Measurements from ENCODE around the gene PUM2. TPM values are rescaled to one million over a fixed set of nuclear protein-coding genes. Genes with fewer than 3 reads are reported as not detected.
A peak's percentile ranks its signal among the peaks of the same experiment; 100 is the strongest.

Gene PUM2
- total and polyA plus RNA-seq, 4 experiments from 2014 or later = 20.3 to 184 (median 90.7) TPM

DNA sequence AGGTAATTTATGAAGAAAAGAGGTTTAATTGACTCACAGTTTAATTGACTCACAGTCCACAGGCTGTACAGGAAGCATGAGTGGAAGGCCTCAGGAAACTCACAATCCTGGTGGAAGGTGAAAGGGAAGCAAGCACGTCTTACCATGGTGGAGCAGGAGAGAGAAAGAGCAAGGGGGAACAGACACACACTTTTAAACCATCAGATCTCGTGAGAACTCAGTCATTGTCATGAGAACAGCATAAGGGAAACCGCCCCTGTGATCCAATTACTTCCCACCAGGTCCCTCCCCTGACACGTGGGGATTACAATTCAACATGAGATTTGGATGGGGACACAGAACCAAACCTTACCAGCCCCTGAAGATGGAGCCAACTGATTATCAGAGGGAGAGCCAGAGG lies 11.2 kb upstream of the PUM2 start:
- ChIA-PET CTCF (ENCODE audit: partially characterized antibody) (no interaction called here), POLR2A (ENCODE audit: partially characterized antibody) (no interaction called here)
- Histone ChIP-seq H3K9me3 (ENCODE audit: control insufficient read depth in 1 of 2, low read length in 2 of 2) (no peaks in the 10 kb centered on the region), H3K4me3 (ENCODE audit: low read length in 2 of 2) (no peak overlapping the region), H3K27ac (ENCODE audit: low read depth, low read length) (no peak overlapping the region), H3K27me3 (ENCODE audit: insufficient read depth, low read length) (no peaks in the 10 kb centered on the region), H3K4me1 (ENCODE audit: insufficient read depth, low read length) (no peaks in the 10 kb centered on the region), H3K36me3 (ENCODE audit: insufficient read depth, low read length) (no peaks in the 10 kb centered on the region)
- Mint-ChIP-seq H3K27me3 (no peaks in the 10 kb centered on the region), H3K27ac (peak overlapping the region in 1 of 7 donors; percentile 79), H3K4me1 (peaks cover 0 to 10% (median 4%) of the 10 kb centered on the region in 4 donors), H3K36me3 (no peaks in the 10 kb centered on the region), H3K4me3 (no peak overlapping the region), H3K9me3 (no peaks in the 10 kb centered on the region)
- DNase-seq = no peak
- intact Hi-C loops (cut with micrococcal nuclease) = no loop called here

GRCh38 chr2:20359096-20359495 lies 8.5 kb upstream of the PUM2 start:
- Mint-ChIP-seq H3K36me3 (no peaks in the 10 kb centered on the region), H3K4me1 (peaks cover 0 to 1% (median 0%) of the 10 kb centered on the region in 4 donors), H3K27me3 (no peaks in the 10 kb centered on the region), H3K4me3 (no peak overlapping the region), H3K9me3 (no peaks in the 10 kb centered on the region), H3K27ac (no peak overlapping the region)
- Histone ChIP-seq H3K9me3 (ENCODE audit: control insufficient read depth in 1 of 2, low read length in 2 of 2) (no peaks in the 10 kb centered on the region), H3K36me3 (ENCODE audit: insufficient read depth, low read length) (no peaks in the 10 kb centered on the region), H3K4me3 (ENCODE audit: low read length in 2 of 2) (no peak overlapping the region), H3K4me1 (ENCODE audit: insufficient read depth, low read length) (no peaks in the 10 kb centered on the region), H3K27me3 (ENCODE audit: insufficient read depth, low read length) (no peaks in the 10 kb centered on the region), H3K27ac (ENCODE audit: low read depth, low read length) (no peak overlapping the region)
- ChIA-PET CTCF (ENCODE audit: partially characterized antibody) (interaction anchor here (1.6 kb wide), 1 partner anchor 53 kb away, joined by 6 read pairs; no protein-coding TSS in a partner anchor), POLR2A (ENCODE audit: partially characterized antibody) (no interaction called here)
- DNase-seq = no peak
- intact Hi-C loops (cut with micrococcal nuclease) = no loop called here

- Mint-ChIP-seq H3K27ac (peak overlapping the region in 1 of 7 donors; percentile 7), H3K4me3 (no peak overlapping the region), H3K9me3 (no peaks in the 10 kb centered on the region), H3K27me3 (no peaks in the 10 kb centered on the region), H3K4me1 (peaks cover 0 to 4% (median 1%) of the 10 kb centered on the region in 4 donors), H3K36me3 (no peaks in the 10 kb centered on the region)
- no peak overlapping the region for H3K27ac ChIP-seq (ENCODE audit: low read depth, low read length)
- POLR2A ChIA-PET (ENCODE audit: partially characterized antibody) = no interaction called here
- no peaks in the 10 kb centered on the region for H3K36me3 ChIP-seq (ENCODE audit: insufficient read depth, low read length)
- peaks cover 9% of the 10 kb centered on the region for H3K4me1 ChIP-seq (ENCODE audit: insufficient read depth, low read length)
- H3K27me3 ChIP-seq (ENCODE audit: insufficient read depth, low read length) = no peaks in the 10 kb centered on the region
- DNase-seq = no peak
- H3K4me3 ChIP-seq (ENCODE audit: low read length in 2 of 2) = no peak overlapping the region
- intact Hi-C loops (cut with micrococcal nuclease) = no loop called here
- no peaks in the 10 kb centered on the region for H3K9me3 ChIP-seq (ENCODE audit: control insufficient read depth in 1 of 2, low read length in 2 of 2)
- CTCF ChIA-PET (ENCODE audit: partially characterized antibody) = no interaction called here
Measured at GRCh38 chr2:20357638-20358389, 7.2 kb upstream of the PUM2 start.

GRCh38 chr2:20356042-20356441 lies 5.4 kb upstream of the PUM2 start:
- ChIA-PET CTCF (ENCODE audit: partially characterized antibody) (no interaction called here), POLR2A (ENCODE audit: partially characterized antibody) (no interaction called here)
- Histone ChIP-seq H3K9me3 (ENCODE audit: control insufficient read depth in 1 of 2, low read length in 2 of 2) (no peaks in the 10 kb centered on the region), H3K27ac (ENCODE audit: low read depth, low read length) (no peak overlapping the region), H3K27me3 (ENCODE audit: insufficient read depth, low read length) (no peaks in the 10 kb centered on the region), H3K36me3 (ENCODE audit: insufficient read depth, low read length) (no peaks in the 10 kb centered on the region), H3K4me3 (ENCODE audit: low read length in 2 of 2) (no peak overlapping the region), H3K4me1 (ENCODE audit: insufficient read depth, low read length) (peaks cover 27% of the 10 kb centered on the region)
- intact Hi-C loops (cut with micrococcal nuclease) = no loop called here
- no peaks in the 10 kb centered on the region for H3K27me3 Mint-ChIP-seq
- H3K4me1 Mint-ChIP-seq = peaks cover 0 to 4% (median 1%) of the 10 kb centered on the region in 4 donors
- H3K36me3 Mint-ChIP-seq = no peaks in the 10 kb centered on the region
- no peaks in the 10 kb centered on the region for H3K9me3 Mint-ChIP-seq
- H3K4me3 Mint-ChIP-seq = no peak overlapping the region
- peak overlapping the region in 3 of 7 donors; percentile 25 to 60 (median 36) for H3K27ac Mint-ChIP-seq
- DNase-seq = no peak

- H3K27me3 Mint-ChIP-seq = no peaks in the 10 kb centered on the region
- Histone ChIP-seq H3K4me3 (ENCODE audit: low read length in 2 of 2) (no peak overlapping the region), H3K4me1 (ENCODE audit: insufficient read depth, low read length) (peaks cover 28% of the 10 kb centered on the region), H3K36me3 (ENCODE audit: insufficient read depth, low read length) (no peaks in the 10 kb centered on the region), H3K27ac (ENCODE audit: low read depth, low read length) (no peak overlapping the region), H3K27me3 (ENCODE audit: insufficient read depth, low read length) (no peaks in the 10 kb centered on the region), H3K9me3 (ENCODE audit: control insufficient read depth in 1 of 2, low read length in 2 of 2) (no peaks in the 10 kb centered on the region)
- H3K9me3 Mint-ChIP-seq = no peaks in the 10 kb centered on the region
- POLR2A ChIA-PET (ENCODE audit: partially characterized antibody) = interaction anchor here (4.3 kb wide), 1 partner anchor 92 kb away, joined by 25 read pairs; the partner anchor contains the start of gene RHOB
- CTCF ChIA-PET (ENCODE audit: partially characterized antibody) = interaction anchor here (1.3 to 4.3 kb wide), 2 partner anchors 29 to 57 kb away, joined by 3 to 41 read pairs; no protein-coding TSS in a partner anchor
- peaks cover 0 to 4% (median 1%) of the 10 kb centered on the region in 4 donors for H3K4me1 Mint-ChIP-seq
- DNase-seq = no peak
- no peak overlapping the region for H3K4me3 Mint-ChIP-seq
- H3K27ac Mint-ChIP-seq = no peak overlapping the region
- H3K36me3 Mint-ChIP-seq = peaks cover 0 to under 1% of the 10 kb centered on the region in 2 donors
- intact Hi-C loops (cut with micrococcal nuclease) = no loop called here
Measured at GRCh38 chr2:20355131-20355530, 4.5 kb upstream of the PUM2 start.

DNA sequence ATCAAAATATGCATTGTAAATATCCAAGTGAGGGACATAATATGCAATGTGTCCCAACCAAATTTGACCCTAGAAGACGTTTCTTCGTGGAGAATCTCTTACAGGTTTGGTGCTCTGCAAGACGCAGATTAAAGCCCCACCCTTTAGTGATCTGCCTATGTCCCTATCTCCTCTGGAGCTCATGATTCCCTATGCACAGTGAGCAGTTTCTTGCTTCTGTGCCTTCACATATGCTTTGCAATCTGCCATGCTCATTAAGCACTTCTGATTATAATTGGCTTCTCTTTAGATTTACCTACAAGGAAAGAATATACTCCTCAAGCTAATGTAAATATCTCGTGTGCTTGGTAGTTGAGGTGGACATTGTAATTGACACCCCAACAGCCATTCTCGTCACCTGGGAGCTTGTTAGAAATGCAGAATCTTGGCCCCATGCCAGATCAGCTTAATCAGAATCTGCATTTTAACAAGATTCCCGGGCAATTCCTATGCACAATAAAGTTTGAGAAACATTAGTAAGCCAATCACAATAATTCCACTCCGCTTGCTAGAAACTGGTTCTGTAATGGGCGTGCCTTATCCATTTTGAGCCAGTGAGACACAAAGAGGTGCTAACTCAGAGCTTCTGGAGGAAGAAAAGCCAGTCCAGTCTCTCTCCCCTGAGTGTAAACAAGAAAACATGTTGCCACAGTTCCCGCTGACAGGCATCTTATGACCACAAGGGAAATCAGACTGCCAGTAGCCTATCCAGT lies 2.8 kb upstream of the PUM2 start:
- H3K9me3 Mint-ChIP-seq = no peaks in the 10 kb centered on the region
- peaks cover 12 to 17% (median 16%) of the 10 kb centered on the region in 4 donors for H3K4me1 Mint-ChIP-seq
- Histone ChIP-seq H3K4me3 (ENCODE audit: low read length in 2 of 2) (no peak overlapping the region), H3K4me1 (ENCODE audit: insufficient read depth, low read length) (peaks cover 40% of the 10 kb centered on the region), H3K27ac (ENCODE audit: low read depth, low read length) (peak overlapping the region; percentile 22), H3K9me3 (ENCODE audit: control insufficient read depth in 1 of 2, low read length in 2 of 2) (no peaks in the 10 kb centered on the region), H3K36me3 (ENCODE audit: insufficient read depth, low read length) (no peaks in the 10 kb centered on the region), H3K27me3 (ENCODE audit: insufficient read depth, low read length) (no peaks in the 10 kb centered on the region)
- CTCF ChIA-PET (ENCODE audit: partially characterized antibody) = interaction anchor here (0.9 to 4.3 kb wide), 4 partner anchors 17 to 308 kb away, joined by 3 to 41 read pairs (median 3); no protein-coding TSS in a partner anchor
- H3K27ac Mint-ChIP-seq = peak overlapping the region in 3 of 7 donors; percentile 76 to 84 (median 77)
- DNase-seq = no peak
- H3K27me3 Mint-ChIP-seq = no peaks in the 10 kb centered on the region
- intact Hi-C loops (cut with micrococcal nuclease) = loop anchor here (5.0 kb wide), 3 partner anchors 36 to 1006 kb away; no protein-coding TSS in a partner anchor
- H3K4me3 Mint-ChIP-seq = peak overlapping the region in 2 of 8 donors; percentile 6 to 35
- POLR2A ChIA-PET (ENCODE audit: partially characterized antibody) = interaction anchor here (2.8 to 4.3 kb wide), 2 partner anchors 94 to 298 kb away, joined by 19 to 25 read pairs; partner anchors contain the start of genes HS1BP3 and RHOB
- peaks cover 2 to 6% of the 10 kb centered on the region in 2 donors for H3K36me3 Mint-ChIP-seq

Measured in CD4-positive, alpha-beta memory T cell (primary cell).